ENCODE results near the gene GTF2F2.
"Not testable (repeated sequence)": the region's sequence is repeated elsewhere in the genome, so short reads cannot be mapped to it uniquely, and the experiment has no call there.

The GTF2F2 gene

DNA sequence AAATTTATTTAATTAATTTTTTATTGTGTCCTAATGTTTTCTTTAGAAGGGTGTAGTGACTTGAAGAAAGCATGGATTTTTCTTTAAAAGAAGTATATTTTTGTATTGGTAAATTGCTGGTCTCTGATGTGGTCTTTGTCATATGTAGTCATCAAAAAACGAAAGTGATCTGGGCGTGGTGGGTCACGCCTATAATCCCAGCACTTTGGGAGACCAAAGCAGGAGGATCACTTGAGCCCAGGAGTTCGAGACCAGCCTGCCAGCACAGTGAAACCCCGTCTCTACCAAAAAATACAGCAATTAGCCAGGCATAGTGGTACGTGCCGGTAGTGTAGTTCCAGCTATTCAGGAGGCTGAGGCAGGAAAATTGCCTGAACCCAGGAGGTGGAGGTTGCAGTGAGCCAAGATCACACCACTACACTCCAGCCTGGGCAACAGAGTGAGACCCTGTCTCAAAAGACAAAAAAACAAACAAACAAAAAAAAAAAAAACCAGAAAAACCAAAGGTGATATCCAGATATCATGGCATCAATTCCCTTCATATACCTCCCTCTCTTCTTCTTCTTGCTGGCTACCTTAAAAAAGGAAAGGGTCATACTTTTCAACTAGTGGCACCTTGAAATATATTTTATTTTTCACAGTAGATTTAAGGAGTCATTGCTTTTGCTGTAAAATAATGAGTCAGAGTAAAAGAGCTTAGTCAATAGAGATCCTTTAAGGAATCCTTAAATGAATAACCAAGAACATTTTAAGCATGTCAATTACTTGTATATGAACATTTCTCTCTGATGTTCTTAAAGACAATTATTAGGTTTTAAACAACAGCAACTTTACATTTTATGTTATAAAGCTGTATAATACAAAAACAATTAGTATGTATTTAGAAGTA, 60.6 kb downstream of the GTF2F2 start:
- no peak for DNase-seq

DNA sequence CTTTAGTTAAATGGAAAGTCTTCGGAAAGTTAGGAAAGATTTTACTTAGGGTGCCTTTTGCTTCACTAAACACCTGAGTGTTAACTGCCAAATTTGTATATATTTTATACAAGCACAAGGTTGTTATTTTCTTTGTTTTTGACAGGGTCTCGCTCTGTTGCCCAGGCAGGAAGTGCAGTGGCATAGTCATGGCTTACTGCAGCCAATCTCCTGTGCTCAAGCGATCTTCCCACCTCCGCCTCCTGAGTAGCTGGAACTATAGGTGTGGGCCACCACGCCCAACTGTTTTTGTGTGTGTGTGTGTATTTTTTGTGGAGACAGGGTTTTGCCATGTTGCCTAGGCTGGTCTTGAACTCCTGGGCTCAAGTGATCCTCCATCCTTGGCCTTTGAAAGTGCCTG, 64.4 kb downstream of the GTF2F2 start:
- no peak for DNase-seq

DNA sequence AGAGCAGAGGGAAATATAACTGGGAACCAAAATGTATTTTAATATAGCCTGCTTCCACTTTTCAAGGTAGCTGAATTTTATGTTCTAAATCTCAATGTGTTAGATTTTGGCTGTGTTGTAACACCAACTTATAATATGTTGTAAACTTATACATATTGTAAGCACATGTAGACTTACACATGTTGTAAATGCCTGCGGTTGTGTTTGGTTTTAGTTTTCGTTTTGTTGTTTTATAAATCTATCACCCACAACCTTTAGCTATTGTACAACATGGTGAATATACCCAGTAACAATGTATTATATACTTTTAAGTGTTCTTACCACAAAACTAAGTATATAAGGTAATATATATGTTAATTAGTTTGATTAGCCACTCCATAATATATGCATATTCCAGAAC, 65.0 kb downstream of the GTF2F2 start:
- no peak for DNase-seq

DNA sequence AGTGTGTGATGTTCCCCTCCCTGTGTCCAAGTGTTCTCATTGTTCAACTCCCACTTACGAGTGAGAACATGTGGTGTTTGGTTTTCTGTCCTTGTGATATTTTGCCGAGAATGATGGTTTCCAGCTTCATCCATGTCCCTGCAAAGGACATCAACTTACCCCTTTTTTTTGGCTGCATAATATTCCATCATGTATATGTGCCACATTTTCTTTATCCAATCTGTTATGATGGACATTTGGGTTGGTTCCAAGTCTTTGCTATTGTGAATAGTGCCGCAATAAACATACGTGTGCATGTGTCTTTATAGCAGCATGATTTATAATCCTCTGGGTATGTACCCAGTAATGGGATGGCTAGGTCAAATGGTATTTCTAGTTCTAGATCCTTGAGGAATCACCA, 68.8 kb downstream of the GTF2F2 start:
- DNase-seq = not testable (repeated sequence)

DNA sequence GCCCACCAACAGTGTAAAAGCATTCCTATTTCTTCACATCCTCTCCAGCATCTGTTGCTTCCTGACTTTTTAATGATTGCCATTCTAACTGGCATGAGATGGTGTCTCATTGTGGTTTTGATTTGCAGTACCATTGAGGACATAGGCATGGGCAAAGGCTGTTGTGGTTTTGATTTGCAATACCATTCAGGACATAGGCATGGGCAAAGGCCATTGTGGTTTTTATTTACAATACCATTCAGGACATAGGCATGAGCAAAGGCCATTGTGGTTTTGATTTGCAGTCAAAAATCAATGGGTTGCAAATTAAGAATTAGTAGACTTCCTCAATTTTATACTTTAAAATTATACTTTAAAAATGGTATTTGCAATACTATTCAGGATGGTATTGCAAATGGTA, 69.2 kb downstream of the GTF2F2 start:
- not testable (repeated sequence) for DNase-seq

DNA sequence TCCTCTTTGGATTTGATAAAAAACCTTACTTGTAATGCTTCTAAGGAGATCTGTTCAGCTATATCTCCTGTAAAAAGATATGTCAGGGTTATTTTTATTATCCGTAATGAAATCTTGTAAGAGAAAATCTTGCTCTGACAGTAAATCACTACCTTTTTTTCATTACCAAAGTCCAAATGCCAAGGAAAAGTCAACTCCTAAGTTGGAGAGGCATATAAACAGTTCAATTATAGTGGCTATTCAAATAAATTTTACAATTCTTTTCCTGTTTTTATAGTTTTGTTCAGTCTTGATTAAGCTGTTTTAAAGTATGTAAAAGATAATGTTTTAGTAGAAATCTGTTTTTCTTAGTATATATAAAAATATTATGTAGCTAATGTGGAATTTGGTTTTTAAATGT, 71.6 kb downstream of the GTF2F2 start:
- DNase-seq = no peak

DNA sequence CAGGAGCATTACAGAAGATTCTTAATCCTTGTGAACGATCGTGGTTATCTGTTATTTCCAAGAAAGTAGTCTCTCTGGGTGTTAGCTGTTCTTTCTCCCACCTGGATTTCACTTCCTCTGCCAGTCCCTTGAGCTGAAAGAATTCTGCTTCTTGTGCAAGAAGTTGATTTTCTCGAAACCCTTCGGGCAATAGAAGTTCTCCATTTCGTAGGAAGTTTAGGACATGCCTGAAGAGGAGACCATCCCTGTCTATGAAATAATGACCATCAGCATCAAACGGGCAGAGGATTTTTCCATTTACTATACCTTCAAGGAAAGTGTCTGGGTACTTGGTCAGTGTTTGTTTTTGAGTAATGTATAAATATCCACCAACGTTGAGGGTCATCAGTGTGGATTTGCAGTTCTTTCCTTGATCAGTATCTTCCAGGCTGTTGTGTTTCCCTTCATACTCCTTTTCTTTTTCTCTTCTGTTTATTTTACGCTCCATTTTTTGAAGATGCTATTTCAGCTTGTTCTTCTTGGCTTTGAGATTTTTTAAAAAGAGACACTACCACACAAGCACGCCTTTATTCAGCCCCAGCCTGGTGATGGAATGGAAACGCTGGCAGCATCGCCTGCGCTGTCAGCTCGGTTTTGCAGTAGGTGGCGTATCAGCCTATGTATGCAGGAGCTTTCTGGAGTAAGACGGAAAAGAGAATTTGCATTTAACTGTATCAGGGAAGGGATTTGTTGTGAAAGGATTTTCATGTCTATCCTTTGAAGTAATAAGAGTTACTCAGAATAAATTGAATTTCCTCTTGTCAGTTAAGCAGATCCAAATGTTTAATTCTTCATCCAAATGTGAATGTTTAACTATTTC, 74.0 kb downstream of the GTF2F2 start:
- no peak for DNase-seq

DNA sequence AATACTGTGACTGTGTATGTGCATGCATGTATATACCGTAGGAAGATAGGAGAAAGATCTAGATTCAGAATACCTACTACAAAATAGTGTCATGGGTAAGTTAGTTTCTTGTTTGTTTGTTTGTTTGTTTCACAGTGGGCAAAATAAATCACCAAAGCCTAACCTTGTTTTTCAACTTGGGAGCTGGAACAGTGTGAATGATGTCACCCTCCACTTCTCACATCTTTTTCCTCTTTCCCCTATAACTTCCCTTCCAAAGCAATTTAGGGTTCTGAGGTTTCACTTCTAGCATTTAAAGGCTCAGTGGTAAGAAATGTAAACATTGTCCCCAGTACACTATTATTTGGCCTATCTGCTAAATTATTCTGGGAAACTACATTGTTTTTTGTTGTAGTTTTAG, 75.1 kb downstream of the GTF2F2 start:
- no peak for DNase-seq

DNA sequence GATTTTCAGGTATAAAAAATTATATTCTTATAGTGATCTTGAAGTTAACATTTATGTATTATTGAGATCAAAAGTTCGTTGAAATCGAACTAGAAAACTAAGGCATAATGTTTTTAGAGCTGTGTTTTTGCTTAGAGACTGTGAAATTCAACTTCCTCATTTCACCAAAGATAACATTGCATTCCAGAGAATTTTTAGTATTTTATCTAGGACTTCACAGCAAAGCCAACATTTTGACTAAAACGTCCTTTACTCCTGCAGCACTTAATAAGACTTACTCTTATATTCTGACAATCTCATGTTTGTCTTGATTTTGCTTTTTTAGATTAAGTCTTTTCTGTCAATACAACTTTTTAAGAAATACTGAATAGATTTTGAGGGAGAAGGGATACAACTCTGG, 75.8 kb downstream of the GTF2F2 start:
- no peak for DNase-seq

DNA sequence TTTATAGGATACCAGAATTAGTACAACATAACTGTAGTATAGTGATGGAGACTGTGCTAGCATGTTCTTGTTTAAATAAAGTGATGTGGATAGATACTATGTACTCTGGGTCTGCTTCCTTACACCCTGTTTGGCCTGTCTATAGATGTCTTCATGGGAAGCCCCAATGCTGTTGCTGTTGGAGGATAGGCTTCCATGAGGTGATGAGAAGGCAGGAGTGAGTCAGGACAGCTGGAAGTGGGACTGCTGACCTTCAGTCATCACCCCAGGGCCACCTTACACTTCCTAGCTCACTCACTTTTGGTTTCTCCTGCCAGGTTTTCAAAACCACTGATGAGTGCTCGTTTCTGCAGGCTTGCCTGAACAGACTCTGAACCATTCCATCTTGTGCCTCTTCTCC, 76.3 kb downstream of the GTF2F2 start:
- no peak for DNase-seq

DNA sequence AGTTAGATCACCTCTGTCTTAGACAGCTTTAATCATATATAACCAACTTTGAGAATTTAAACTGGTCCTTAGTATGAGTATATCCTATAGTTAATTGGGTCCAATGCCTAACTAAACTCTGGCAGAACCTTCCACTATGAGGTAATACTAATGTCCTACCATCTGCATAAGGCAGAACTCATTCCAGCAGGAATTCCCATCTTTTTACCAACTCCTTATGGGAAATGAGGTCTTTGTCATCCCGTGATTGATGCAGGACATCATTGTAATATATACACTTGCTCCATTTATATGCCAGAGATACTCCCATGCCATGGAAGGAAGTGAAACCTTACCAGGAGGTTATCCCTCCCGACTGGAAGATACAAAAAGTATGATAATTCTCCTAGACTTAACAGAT, 77.7 kb downstream of the GTF2F2 start:
- no peak for DNase-seq

DNA sequence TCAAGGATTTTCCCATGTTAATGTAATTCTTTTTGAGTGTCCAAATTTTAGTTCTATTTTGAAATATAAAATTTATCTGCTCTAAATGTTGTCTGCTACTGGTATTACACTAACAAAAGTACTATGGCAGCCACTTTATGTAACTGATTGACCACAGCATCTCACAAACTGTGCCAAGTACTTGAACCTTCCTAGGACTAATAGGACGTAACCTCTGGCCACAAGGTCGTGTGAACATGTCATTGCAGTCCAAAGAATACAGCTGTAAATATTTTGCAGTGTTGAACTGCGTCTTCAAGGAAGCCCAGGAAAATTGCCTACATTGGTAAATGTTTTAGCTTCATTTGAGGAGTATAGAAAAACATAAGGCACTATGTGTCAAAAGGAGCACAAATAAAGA, 78.6 kb downstream of the GTF2F2 start:
- no peak for DNase-seq

DNA sequence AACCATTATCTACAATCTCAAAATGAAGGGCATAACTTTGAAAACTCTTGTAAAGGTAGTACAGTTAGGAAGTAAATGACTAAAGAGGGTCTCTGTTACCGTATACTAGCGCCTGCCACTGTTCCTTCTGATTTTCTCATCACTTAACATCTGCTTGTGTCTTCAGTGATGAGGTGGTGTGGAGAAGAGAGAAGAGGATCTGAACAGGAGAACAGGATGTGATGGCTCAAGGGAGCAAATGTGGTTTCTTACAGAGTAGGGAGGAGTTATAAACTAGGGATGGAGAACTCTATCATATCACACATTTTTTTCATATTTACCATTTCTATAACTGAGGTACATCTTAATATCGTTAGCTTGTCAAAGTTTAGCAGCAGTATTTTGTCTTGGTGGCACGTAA, 79.4 kb downstream of the GTF2F2 start:
- DNase-seq = no peak

DNA sequence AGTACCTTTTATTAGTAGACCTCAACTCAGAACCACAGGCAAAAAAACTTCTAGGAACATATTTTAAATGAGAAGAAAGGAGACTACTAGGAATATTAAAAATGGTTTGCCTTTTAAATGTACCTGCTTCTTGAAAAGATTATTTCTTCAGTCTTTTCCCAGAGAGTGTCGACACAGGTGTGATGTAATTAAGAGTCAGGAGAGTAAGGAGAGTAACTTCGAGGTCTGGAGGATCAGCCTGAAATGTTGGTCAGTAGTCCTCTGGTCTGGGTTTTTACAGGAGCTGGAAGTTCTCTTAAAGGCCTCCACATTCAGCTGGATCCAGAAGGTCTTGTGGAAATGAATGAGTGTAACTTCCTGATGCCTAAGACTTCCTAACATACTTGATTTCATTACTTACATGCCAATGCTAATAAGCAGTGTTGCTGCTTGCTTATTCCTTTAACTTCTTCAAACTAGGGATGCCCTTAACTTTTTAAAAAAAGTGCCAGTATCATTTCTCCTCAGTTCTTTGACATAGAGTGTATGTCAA, 80.5 kb downstream of the GTF2F2 start, which contains the start of gene KCTD4:
TSS of gene KCTD4 (minus strand) at position 345 of the 532 bp plus-strand sequence. CDS start 6,478 bp downstream, outside the sequence.
- no peak for DNase-seq

DNA sequence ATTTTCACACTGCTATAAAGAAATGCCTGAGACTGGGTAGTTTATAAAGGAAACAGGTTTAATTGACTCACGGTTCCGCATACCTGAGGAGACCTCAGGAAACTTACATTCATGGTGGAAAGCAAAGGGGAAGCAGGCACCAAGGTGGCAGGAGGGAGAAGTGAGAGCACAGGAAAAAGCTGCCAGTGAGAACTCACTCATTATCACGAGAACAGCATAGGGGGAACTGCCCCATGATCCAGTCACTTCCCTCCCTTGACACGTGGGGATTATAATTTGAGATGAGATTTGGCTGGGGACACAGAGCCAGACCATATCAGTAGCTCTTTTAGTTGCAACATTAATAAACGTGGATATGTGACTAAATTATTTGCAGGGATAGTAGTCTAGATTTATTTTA, 84.8 kb downstream of the GTF2F2 start:
- no peak for DNase-seq

DNA sequence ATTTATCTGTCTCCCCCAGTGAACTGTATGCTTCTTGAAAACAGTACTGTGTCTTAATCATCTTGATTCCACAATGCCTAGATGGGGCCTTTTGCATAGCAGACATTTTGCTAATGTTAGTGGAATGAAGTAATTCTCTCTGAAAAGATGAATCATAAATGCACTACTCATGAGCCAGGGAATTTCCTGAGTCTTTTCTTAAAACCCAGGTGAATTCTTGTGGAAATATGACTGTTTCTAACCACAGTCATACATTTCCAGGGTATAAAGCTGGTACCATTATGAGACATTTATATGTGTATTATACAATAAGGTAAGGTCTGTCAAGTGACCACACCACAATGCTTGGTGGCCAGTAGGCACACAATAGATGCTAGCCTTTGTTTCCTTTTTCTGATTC, 86.0 kb downstream of the GTF2F2 start:
- no peak for DNase-seq

DNA sequence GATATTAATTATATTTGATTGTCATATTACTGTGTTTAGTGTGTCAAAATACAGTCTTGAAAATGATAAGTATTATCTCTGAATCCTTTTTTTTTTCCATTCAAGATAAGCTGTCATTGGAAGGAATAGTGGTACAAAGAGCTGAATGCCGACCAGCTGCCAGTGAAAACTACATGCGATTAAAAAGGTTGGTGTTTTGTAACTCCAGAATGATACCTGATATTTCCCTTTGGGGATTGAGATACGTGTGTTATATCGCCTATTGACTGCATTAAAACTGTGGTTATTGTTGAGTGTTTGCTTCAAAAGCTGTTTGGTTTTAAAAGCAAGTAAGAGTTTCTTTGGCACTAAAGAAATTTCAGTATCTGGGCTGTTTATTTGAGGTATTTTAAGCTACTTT, 87.0 kb downstream of the GTF2F2 start:
- peak; percentile 53 to 59 for DNase-seq

DNA sequence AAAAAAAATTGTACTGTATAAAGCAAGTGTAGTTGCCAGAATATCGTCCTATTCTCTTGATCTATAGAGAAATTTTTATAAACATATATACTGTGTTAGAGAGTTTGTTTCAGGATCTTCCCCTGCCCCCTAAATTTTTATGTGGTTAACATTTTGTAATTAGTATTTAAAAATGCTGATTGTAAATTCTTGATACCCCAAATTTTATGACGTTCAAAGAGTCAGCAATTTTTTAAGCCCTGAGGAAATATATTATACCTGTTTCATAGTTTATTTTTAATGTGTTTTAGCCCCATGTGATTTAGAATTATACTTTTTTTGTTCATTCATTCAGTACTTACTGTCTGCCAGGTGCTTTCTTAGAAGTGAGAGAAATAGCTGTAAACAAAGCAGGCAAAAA, 87.8 kb downstream of the GTF2F2 start:
- DNase-seq = no peak

DNA sequence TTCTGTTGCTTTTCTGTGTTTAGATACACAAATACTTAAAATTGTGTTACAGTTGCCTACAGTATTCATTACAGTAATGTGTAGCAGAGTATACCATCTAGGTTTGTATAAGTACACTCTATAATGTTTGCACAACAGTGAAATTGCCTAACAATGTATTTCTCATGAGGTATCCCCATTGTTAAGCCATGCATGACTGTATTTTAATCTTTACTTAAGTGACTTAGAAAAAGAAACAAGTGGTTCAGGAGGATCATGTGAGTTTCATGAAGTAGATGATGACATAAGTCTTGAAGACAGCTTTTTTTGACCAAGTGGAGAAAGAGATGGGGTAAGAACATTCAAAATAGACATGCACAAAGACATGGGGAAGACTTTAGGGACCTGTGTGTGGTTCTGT, 88.9 kb downstream of the GTF2F2 start:
- DNase-seq = no peak

DNA sequence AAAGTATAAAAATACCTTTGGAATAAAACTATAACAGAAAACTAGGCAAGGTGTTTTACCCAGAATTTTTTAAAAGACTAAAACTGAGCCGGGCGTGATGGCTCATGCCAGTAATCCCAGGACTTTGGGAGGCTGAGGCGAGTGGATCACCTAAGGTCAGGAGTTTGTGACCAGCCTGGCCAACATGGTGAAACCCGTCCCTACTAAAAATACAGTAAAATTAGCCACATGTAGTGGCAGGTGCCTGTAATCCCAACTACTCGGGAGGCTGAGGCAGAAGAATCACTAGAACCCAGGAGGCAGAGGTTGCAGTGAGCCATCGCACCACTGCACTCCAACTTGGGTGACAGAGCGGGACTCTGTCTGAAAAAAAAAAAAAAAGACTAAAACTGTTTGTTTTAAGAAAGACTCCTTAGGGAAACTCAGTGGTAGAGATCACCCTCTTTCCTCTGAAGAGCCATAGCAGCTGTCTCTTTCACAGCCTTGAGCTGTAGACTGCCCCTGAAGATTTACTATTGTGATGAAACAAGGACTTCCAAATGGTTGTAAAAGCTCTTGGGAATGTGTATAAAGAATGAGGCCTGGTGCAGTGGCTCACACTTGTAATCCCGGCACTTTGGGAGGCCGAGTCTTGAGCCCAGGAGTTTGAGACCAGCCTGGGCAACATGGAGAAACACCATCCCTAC, 95.2 kb downstream of the GTF2F2 start:
- no peak for DNase-seq

DNA sequence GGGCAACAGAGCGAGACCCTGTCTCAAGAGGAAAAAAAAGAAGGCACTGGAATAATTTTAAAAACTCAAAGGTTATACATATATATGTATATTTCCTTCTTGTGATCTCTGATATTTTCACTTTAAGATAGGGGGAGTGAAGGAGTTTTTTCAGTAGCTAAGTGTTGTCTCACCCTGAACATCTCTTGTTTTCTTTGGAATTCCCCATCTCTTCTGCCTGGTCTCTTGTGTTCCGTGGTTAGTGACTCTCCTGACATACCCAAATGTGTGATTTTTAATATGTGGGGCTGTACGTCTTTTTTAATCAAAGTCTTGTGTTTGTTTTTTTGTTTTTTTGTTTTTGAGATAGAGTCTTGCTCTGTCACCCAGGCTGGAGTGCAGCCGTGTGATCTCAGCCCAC, 95.9 kb downstream of the GTF2F2 start:
- DNase-seq = no peak

DNA sequence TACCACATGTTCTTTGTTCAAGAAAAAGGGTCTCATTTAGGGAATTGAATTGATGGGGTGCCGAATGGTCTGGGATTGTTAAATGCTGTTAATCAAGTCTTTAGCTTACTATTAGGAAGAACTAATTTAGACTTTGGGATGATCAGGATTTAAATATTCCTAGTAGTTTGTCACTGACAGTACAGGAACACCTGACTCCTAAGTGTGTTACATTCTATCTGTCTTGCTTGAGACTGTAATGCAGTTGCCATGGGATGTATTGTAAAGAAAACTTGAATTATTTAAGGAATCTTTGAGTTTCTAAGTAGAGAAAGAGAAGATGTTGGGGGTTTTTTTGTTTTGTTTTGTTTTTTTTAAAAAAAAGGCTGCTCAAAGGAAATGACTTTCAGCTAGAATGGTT, 98.4 kb downstream of the GTF2F2 start:
- no peak for DNase-seq

Data from NCI-H1930 (cell line).